GM12878 (cell line): ENCODE results near the gene MKNK1. TPM values are rescaled to one million over a fixed set of nuclear protein-coding genes. Genes with fewer than 3 reads are reported as not detected.

Experiments
- ATAC-seq: fragments of 200-7000 bp; cut with Tn5 transposase; 3 replicates; pipeline ENCODE4 v1.9.1; 2020; ENCODE audit warnings: mild to moderate bottlenecking, moderate library complexity
- BruUV-seq: library from RNA; stranded (reverse); fragments of 400-500 nt; replicated peaks from 2 replicates; lab custom pipeline; 2021; lab: Mats Ljungman, UMichigan
- CTCF ChIA-PET: fragments of 300-600 bp; sonication (Branson Sonifier 250); formaldehyde crosslinking; extraction: SDS; loops from one replicate; lab custom pipeline; 2021; ENCODE audit warnings: inconsistent platforms; lab: Yijun Ruan, JAX
- POLR2A ChIA-PET: fragments of 350-600 bp; formaldehyde crosslinking; extraction: SDS; loops from one replicate; lab custom pipeline; 2021; ENCODE audit warnings: inconsistent platforms; lab: Charles Lee
- RAD21 ChIA-PET: fragments of 300-600 bp; sonication (Branson Sonifier 250); formaldehyde crosslinking; loops from one replicate; lab custom pipeline; 2023; ENCODE audit warnings: antibody characterized with exemption; ENCODE audit not compliant: unreplicated experiment; lab: Charles Lee
- SMC1A ChIA-PET: fragments of 300-600 bp; sonication (Branson Sonifier 250); formaldehyde crosslinking; loops from one replicate; lab custom pipeline; 2023; ENCODE audit not compliant: unreplicated experiment, uncharacterized antibody; lab: Charles Lee
- DNase-seq: peaks from one replicate; pipeline ENCODE4 v3.0.0-alpha.2; 2011; ENCODE audit warnings: low read depth, low spot score
- FAIRE-seq: peaks from 3 replicates; lab custom pipeline; 2011; peaks lifted over from hg19 to GRCh38; lab: Jason Lieb, UNC
- H2AFZ ChIP-seq: 2 replicates; pipeline ENCODE4 v1.6.0; 2011; ENCODE audit warnings: low read depth, low read length, control low read depth; ENCODE audit not compliant: control insufficient read depth
- H3K27ac ChIP-seq: 2 replicates; pipeline ENCODE4 v1.5.1; 2011; ENCODE audit warnings: control low read depth; ENCODE audit not compliant: control insufficient read depth, insufficient read depth
- H3K27me3 ChIP-seq, 2 experiments: replicated peaks in 1 of 2; 2 replicates each; pipeline versions ENCODE4 v1.6.0 to v1.6.1; 2011; ENCODE audit warnings: low read length in 1 of 2; ENCODE audit not compliant: control insufficient read depth in 2 of 2, insufficient read depth in 2 of 2
- H3K36me3 ChIP-seq, 2 experiments: 2 replicates each; pipeline ENCODE4 v1.5.1; 2011; ENCODE audit warnings: low read length in 1 of 2; ENCODE audit not compliant: control insufficient read depth in 2 of 2, insufficient read depth in 2 of 2
- H3K4me1 ChIP-seq: 2 replicates; pipeline ENCODE4 v1.6.1; 2011; ENCODE audit warnings: mild to moderate bottlenecking, low read length, moderate library complexity, mixed read lengths; ENCODE audit not compliant: control insufficient read depth, insufficient read depth
- H3K4me2 ChIP-seq: 2 replicates; pipeline ENCODE4 v1.6.0; 2011; ENCODE audit warnings: control low read depth; ENCODE audit not compliant: control insufficient read depth, insufficient read depth
- H3K4me3 ChIP-seq: fragments of 200-600 bp; sonication (generic); 2 replicates; pipeline ENCODE4 v1.5.1; 2016
- H3K79me2 ChIP-seq: 2 replicates; pipeline ENCODE4 v1.6.0; 2011; ENCODE audit warnings: low read length; ENCODE audit not compliant: control insufficient read depth, insufficient read depth
- H3K9ac ChIP-seq: 2 replicates; pipeline ENCODE4 v1.8.0; 2011; ENCODE audit warnings: low read length, control low read depth, mixed read lengths; ENCODE audit not compliant: control insufficient read depth, insufficient read depth
- H3K9me3 ChIP-seq: replicated peaks from 3 replicates; pipeline ENCODE4 v1.5.1; 2011; ENCODE audit warnings: mild to moderate bottlenecking, low read length; ENCODE audit not compliant: control insufficient read depth, insufficient read depth
- H4K20me1 ChIP-seq: 2 replicates; pipeline ENCODE4 v1.6.0; 2011; ENCODE audit not compliant: control insufficient read depth, insufficient read depth
- BMI1 ChIP-seq: fragments of 450-650 bp; IDR thresholded peaks from 2 replicates; pipeline ENCODE4 v1.6.1; 2016; ENCODE audit warnings: mild to moderate bottlenecking, moderate library complexity, borderline replicate concordance
- CREB1 ChIP-seq: IDR thresholded peaks from 2 replicates; pipeline ENCODE4 v1.6.1; 2012; ENCODE audit warnings: low read depth, mild to moderate bottlenecking, inconsistent platforms
- CREM ChIP-seq: IDR thresholded peaks from 2 replicates; pipeline ENCODE4 v1.6.1; 2014; ENCODE audit warnings: antibody characterized with exemption, low read depth
- HCFC1 ChIP-seq: fragments of 150-350 bp; IDR thresholded peaks from 2 replicates; pipeline ENCODE4 v1.6.1; 2014; ENCODE audit warnings: low read length
- KLF5 ChIP-seq: fragments of 450-650 bp; IDR thresholded peaks from 2 replicates; pipeline ENCODE4 v1.6.1; 2014; ENCODE audit warnings: mild to moderate bottlenecking; ENCODE audit not compliant: partially characterized antibody
- SREBF2 ChIP-seq: IDR thresholded peaks from 2 replicates; pipeline ENCODE4 v1.6.1; 2012; ENCODE audit warnings: mild to moderate bottlenecking, low read length
- STAT1 ChIP-seq: fragments of 450-650 bp; conservative IDR thresholded peaks from 2 replicates; pipeline ENCODE4 v1.6.1; 2014; ENCODE audit warnings: antibody characterized with exemption, mild to moderate bottlenecking
- WRNIP1 ChIP-seq: IDR thresholded peaks from 2 replicates; pipeline ENCODE4 v1.6.1; 2011; ENCODE audit warnings: low read depth, low read length, improper control_type of control experiment, borderline replicate concordance
- ZBTB4 ChIP-seq: fragments of 450-650 bp; formaldehyde crosslinking; IDR thresholded peaks from 2 replicates; pipeline ENCODE4 v1.4.0; 2022; ENCODE audit warnings: mild to moderate bottlenecking, moderate library complexity
- ZNF274 ChIP-seq: IDR thresholded peaks from one replicate; pipeline ENCODE4 v1.8.0; 2011; ENCODE audit not compliant: insufficient read length, insufficient read depth
- WGBS: methylation state at CpG from one replicate; pipeline ENCODE4 v1.1.6; 2016; ENCODE audit warnings: low lambda C conversion rate; ENCODE audit not compliant: insufficient replicate concordance, insufficient coverage; ENCODE audit errors: missing lambda C conversion rate; 5-methylcytosine and 5-hydroxymethylcytosine counted together
- in situ Hi-C: fragments of 300-500 bp; cut with MboI; formaldehyde crosslinking; loops from 9 replicates; pipeline ENCODE4 v1.14.3; 2018; ENCODE audit warnings: mixed read lengths
- intact Hi-C: fragments of 100-400 bp; cut with micrococcal nuclease; formaldehyde crosslinking; loops from one replicate; pipeline ENCODE4 v1.14.2; 2022; ENCODE audit not compliant: unreplicated experiment
- polyA plus RNA-seq, 11 experiments: library from polyadenylated mRNA; depleted of rRNA in 4 of 11; unstranded in 6 of 11; stranded (reverse) in 5 of 11; fragments of >200 nt; fragmentation: Nextera tagmentation in 4 of 11; fragmentation: Illumina TruSeq in 1 of 11; extraction: Ambion mirVana in 4 of 11; extraction: Trizol in 1 of 11; gene quantifications; 1 replicate in 1 of 11; 2 replicates in 10 of 11; pipeline versions ENCODE4 v1.2.1 to v1.2.3, GENCODE V29; 2011 to 2016; ENCODE audit warnings: inconsistent platforms in 2 of 11, missing spikeins in 2 of 11, low read depth in 1 of 11
- total RNA-seq, 4 experiments: library from RNA; depleted of rRNA in 3 of 4; stranded (reverse); fragments of >200 nt in 3 of 4; fragmentation: Illumina TruSeq in 1 of 4; extraction: Trizol in 1 of 4; gene quantifications; 2 replicates each; pipeline versions ENCODE4 v1.2.1 to v1.2.3, GENCODE V29; 2013 to 2021

MKNK1 gene
- total and polyA plus RNA-seq, 10 of the 15 experiments (the other 5 are each of a cell fraction or from before 2014, with no cell fraction given) = 13.7 to 29.9 (median 26.5) TPM

GRCh38 chr1:46546210-46546609, 57.9 kb downstream of the MKNK1 start:
- H3K4me2 ChIP-seq = no peak overlapping the region
- H3K9ac ChIP-seq = no peak overlapping the region
- no peak overlapping the region for H3K4me3 ChIP-seq
- SMC1A ChIA-PET = no interaction called here
- in situ Hi-C loops = no loop called here
- BruUV-seq = no TSS peak
- no peaks in the 10 kb centered on the region for H3K36me3 ChIP-seq
- CTCF ChIA-PET = interaction anchor here (1.4 to 2.2 kb wide), 3 partner anchors 19 to 99 kb away, joined by 3 to 7 read pairs (median 5); no protein-coding TSS in a partner anchor
- POLR2A ChIA-PET = no interaction called here
- FAIRE-seq = no peak
- H2AFZ ChIP-seq = no peak overlapping the region
- 13% methylated on average over 5 of the region's 5 CpGs for WGBS
- H4K20me1 ChIP-seq = no peaks in the 10 kb centered on the region
- ATAC-seq = no peak
- no peak for DNase-seq
- no peak overlapping the region for H3K27ac ChIP-seq
- RAD21 ChIA-PET = no interaction called here
- H3K9me3 ChIP-seq = no peaks in the 10 kb centered on the region
- H3K4me1 ChIP-seq = no peaks in the 10 kb centered on the region
- H3K79me2 ChIP-seq = no peaks in the 10 kb centered on the region
- peaks cover 9 to 12% of the 10 kb centered on the region in 2 experiments for H3K27me3 ChIP-seq
- TF ChIP-seq STAT1 (no peak), SREBF2 (no peak), WRNIP1 (no peak), CREB1 (no peak), BMI1 (no peak), CREM (no peak)
- intact Hi-C loops = loop anchor here (5.0 kb wide), 1 partner anchor 181 kb away; no protein-coding TSS in a partner anchor

GRCh38 chr1:46545784-46546183, 58.3 kb downstream of the MKNK1 start:
- no peak overlapping the region for H3K27ac ChIP-seq
- no peak overlapping the region for H3K4me3 ChIP-seq
- no TSS peak for BruUV-seq
- no peak for ATAC-seq
- no peak for FAIRE-seq
- POLR2A ChIA-PET = no interaction called here
- no peak overlapping the region for H3K4me2 ChIP-seq
- H3K9ac ChIP-seq = no peak overlapping the region
- intact Hi-C loops = loop anchor here (5.0 kb wide), 1 partner anchor 182 kb away; no protein-coding TSS in a partner anchor
- no peaks in the 10 kb centered on the region for H3K36me3 ChIP-seq
- TF ChIP-seq ZBTB4 (CRISPR knock-in tag) (no peak), KLF5 (no peak), HCFC1 (no peak), ZNF274 (no peak)
- TF ChIP-seq, all 136 proteins: peak for 0
- no peak for DNase-seq
- Histone ChIP-seq H3K4me1 (no peaks in the 10 kb centered on the region), H2AFZ (no peak overlapping the region), H3K27me3 (peaks cover 9 to 12% of the 10 kb centered on the region in 2 experiments), H3K9me3 (no peaks in the 10 kb centered on the region), H3K79me2 (no peaks in the 10 kb centered on the region), H4K20me1 (no peaks in the 10 kb centered on the region)
- ChIA-PET CTCF (interaction anchor here (1.4 to 2.2 kb wide), 3 partner anchors 19 to 99 kb away, joined by 3 to 7 read pairs (median 5); no protein-coding TSS in a partner anchor), RAD21 (no interaction called here), SMC1A (no interaction called here)
- WGBS = 0% methylated on average over 3 of the region's 3 CpGs
- in situ Hi-C loops = no loop called here
